Right lobe of liver (tissue), 6 donors: ENCODE results near the gene FYN. TPM values are rescaled to one million over a fixed set of nuclear protein-coding genes. Genes with fewer than 3 reads are reported as not detected.

Experiments used
- ATAC-seq, 4 donors: fragments of 200-7000 bp; cut with Tn5 transposase; one replicate each; pipeline ENCODE4 v1.9.1; 2020; ENCODE audit warnings: mild to moderate bottlenecking in 4 of 4, moderate library complexity in 4 of 4
- DNase-seq, 3 donors: peaks; one replicate each; pipeline ENCODE4 v3.0.0-alpha.2; 2020
- H3K27ac ChIP-seq, 3 donors: fragments of 200-600 bp; one replicate each; pipeline ENCODE4 v1.8.0; 2022
- H3K27me3 ChIP-seq, 2 donors: fragments of 200-600 bp; one replicate each; pipeline ENCODE4 v1.8.0; 2022
- H3K36me3 ChIP-seq, 4 donors: fragments of 200-600 bp; sonication (generic) in 1 of 4; one replicate each; pipeline versions ENCODE4 v1.5.1 to v1.8.0; 2017 to 2022; ENCODE audit warnings: control low read depth in 1 of 4
- H3K4me1 ChIP-seq, 4 donors: fragments of 200-600 bp; sonication (generic) in 1 of 4; one replicate each; pipeline versions ENCODE4 v1.5.1 to v1.8.0; 2017 to 2022; ENCODE audit warnings: control low read depth in 1 of 4
- H3K4me3 ChIP-seq, 3 donors: fragments of 200-600 bp; one replicate each; pipeline ENCODE4 v1.8.0; 2022
- H3K9me3 ChIP-seq, 4 donors: fragments of 200-600 bp; sonication (generic) in 1 of 4; one replicate each; pipeline versions ENCODE4 v1.5.1 to v1.8.0; 2017 to 2022; ENCODE audit warnings: control low read depth in 1 of 4
- POLR2A ChIP-seq: fragments of 450-650 bp; IDR thresholded peaks from one replicate; pipeline ENCODE4 v1.6.1; 2017; ENCODE audit warnings: antibody characterized with exemption, mild to moderate bottlenecking
- WGBS: methylation state at CpG from one replicate; pipeline ENCODE4 v1.1.6; 2018; ENCODE audit warnings: low coverage, low lambda C conversion rate; ENCODE audit not compliant: insufficient coverage; ENCODE audit errors: missing lambda C conversion rate; 5-methylcytosine and 5-hydroxymethylcytosine counted together
- intact Hi-C, 2 donors: fragments of 100-400 bp; cut with DNase I; formaldehyde crosslinking; loops; one replicate each; pipeline versions ENCODE4 v1.11.2 to v1.14.1; 2022
- total RNA-seq, 6 experiments: library from RNA; depleted of rRNA in 2 of 6; stranded (reverse); fragments of >200 nt in 2 of 6; fragmentation: NEBNext Ultra II Directional in 3 of 6; extraction: Animal tissue kit (Norgen Biotek cat#: 25700) in 3 of 6; gene quantifications; one replicate each; pipeline versions ENCODE4 v1.1.0 to v1.2.4, GENCODE V29; 2016 to 2023
- TF ChIP-seq, protein P1 (sequence below), 4 donors: fragments of 200-600 bp in 3 of 4; fragments of 450-650 bp in 1 of 4; IDR thresholded peaks; one replicate each; pipeline versions ENCODE4 v1.5.1 to v1.8.0; 2016 to 2022; ENCODE audit warnings: antibody characterized with exemption in 4 of 4, mild to moderate bottlenecking in 2 of 4
- donor health status: DM: no; HTN: yes; CAD: no.
- donor health status: DM: no; HTN: no; CAD: no.
- donor health status: DM: no; HTN: no; CAD: no.
- donor health status: DM: no; HTN: yes; CAD: no.
- donor health status: DM: no; HTN: yes; CAD: no.

The FYN gene
- total RNA-seq, 6 experiments from 2014 or later, result 16.8 to 33.7 (median 23.5) TPM

DNA sequence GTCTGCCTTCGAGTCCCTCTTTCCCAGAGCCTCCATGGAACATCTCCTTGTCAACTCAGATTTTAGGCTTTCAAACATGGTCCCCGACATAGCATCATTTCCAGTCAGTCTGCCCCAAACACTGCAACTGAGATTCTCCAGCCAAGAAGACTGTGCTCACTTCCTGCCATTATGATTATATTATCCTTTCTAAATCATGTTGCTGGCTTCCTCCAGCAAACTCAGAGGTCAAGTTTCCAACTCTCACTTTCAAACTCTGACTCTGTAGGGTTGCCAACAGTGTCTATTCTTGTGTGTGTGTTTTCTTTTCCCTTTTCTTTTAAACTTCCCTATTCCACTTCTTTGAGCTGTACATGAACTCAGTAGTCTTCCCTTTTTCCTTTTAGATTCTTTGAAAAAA, 206.4 kb downstream of the FYN start:
- intact Hi-C loops, result no loop called here
- Histone ChIP-seq H3K27me3 (no peaks in the 10 kb centered on the region), H3K9me3 (no peaks in the 10 kb centered on the region), H3K36me3 (peaks cover 0 to 3% (median 0%) of the 10 kb centered on the region in 4 donors), H3K4me1 (peaks cover 0 to 14% (median 0%) of the 10 kb centered on the region in 4 donors), H3K27ac (peak overlapping the region in 1 of 3 donors; percentile 34), H3K4me3 (no peak overlapping the region)
- ATAC-seq (peak; percentile 4 to 44 (median 34)), DNase-seq (no peak)
- no peak for TF ChIP-seq POLR2A
- TF ChIP-seq, protein P1, sequence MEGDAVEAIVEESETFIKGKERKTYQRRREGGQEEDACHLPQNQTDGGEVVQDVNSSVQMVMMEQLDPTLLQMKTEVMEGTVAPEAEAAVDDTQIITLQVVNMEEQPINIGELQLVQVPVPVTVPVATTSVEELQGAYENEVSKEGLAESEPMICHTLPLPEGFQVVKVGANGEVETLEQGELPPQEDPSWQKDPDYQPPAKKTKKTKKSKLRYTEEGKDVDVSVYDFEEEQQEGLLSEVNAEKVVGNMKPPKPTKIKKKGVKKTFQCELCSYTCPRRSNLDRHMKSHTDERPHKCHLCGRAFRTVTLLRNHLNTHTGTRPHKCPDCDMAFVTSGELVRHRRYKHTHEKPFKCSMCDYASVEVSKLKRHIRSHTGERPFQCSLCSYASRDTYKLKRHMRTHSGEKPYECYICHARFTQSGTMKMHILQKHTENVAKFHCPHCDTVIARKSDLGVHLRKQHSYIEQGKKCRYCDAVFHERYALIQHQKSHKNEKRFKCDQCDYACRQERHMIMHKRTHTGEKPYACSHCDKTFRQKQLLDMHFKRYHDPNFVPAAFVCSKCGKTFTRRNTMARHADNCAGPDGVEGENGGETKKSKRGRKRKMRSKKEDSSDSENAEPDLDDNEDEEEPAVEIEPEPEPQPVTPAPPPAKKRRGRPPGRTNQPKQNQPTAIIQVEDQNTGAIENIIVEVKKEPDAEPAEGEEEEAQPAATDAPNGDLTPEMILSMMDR (IDR thresholded peaks at IDR 0.05), result no peak
- no CpG with 5 or more reads among the region's 2 CpGs for WGBS

DNA sequence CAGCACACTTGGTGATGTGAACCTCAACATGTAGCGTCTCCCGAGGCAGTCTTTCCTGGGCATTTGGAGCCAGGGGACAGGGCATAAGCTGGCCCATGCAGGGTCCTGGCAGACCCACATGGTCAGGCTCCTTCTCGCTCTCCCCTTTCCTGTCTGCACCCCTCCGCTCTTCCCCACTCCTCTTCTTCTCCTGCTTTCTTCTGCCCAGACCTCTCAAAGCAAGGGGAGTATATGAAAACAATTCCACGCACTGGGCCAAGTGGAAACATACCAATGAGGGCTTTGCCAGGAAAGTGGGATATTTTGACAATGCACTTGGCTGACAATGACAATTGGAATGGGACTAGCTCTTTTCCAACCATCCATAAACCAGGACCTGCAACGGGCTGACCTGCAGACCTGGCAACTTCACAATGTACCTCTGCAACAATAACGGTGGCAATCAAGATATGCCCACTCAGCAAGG, 208.7 kb downstream of the FYN start:
- H3K27me3 ChIP-seq, result no peaks in the 10 kb centered on the region
- no peak overlapping the region for H3K4me3 ChIP-seq
- ATAC-seq (no peak), DNase-seq (no peak)
- intact Hi-C loops, result no loop called here
- no peak for TF ChIP-seq POLR2A
- TF ChIP-seq, protein P1 (IDR thresholded peaks at IDR 0.05), result no peak
- H3K27ac ChIP-seq, result peak overlapping the region in 1 of 3 donors; percentile 19
- H3K36me3 ChIP-seq, result no peaks in the 10 kb centered on the region
- WGBS, result 81% methylated on average over 6 of the region's 7 CpGs
- H3K4me1 ChIP-seq, result peaks cover 0 to 22% (median 0%) of the 10 kb centered on the region in 4 donors
- no peaks in the 10 kb centered on the region for H3K9me3 ChIP-seq

DNA sequence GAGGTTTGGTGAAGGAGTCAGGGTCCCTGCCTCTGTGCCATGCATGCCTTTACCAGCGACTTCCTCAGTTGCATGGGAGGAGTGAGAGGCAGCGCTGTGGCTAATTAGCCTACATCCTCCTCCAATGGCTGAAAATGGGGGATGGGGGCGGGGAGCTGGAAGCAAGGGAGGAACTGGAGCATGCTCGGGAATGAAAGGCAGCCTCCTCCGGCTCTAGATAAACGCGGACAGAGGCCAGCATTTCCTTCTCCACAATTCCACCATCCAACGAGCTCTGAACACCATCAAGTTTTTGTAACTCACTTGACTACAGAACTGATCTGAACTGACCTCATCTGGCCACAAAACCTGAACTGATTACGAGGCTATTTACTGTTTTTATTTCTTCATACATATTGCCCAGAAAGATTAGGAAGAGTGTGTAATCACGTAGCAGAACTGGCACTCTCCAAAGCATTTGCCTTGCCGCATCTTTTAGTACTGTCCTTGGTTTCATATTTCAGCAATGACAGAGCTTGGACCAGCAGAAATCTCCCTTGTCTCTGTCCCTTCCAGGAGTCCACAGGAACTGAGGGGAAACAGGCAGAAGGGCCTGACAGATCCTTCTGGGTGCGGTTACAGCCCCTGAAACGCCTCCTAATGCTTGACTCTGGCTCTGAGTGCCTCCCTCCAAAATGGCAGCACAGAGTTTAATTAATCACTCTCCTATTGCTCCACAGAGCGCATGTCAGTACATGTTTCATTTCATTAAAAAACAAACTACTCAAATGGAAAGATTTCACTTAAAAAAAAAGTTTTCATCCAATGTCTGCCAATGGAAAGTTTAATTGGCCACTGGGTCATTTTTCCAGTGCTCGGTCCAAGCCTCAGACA, 209.3 kb downstream of the FYN start:
- intact Hi-C loops, result no loop called here
- peaks cover 0 to 22% (median 0%) of the 10 kb centered on the region in 4 donors for H3K4me1 ChIP-seq
- H3K36me3 ChIP-seq, result no peaks in the 10 kb centered on the region
- no peaks in the 10 kb centered on the region for H3K9me3 ChIP-seq
- peak; percentile 5 to 25 (median 10) for ATAC-seq
- no peak overlapping the region for H3K4me3 ChIP-seq
- H3K27ac ChIP-seq, result peak overlapping the region in 2 of 3 donors; percentile 19 to 59
- DNase-seq, result peak in 2 of 3 donors; percentile 45 to 57
- TF ChIP-seq POLR2A, result no peak
- TF ChIP-seq, protein P1 (IDR thresholded peaks at IDR 0.05), result no peak
- 64% methylated on average over 15 of the region's 15 CpGs for WGBS
- no peaks in the 10 kb centered on the region for H3K27me3 ChIP-seq

DNA sequence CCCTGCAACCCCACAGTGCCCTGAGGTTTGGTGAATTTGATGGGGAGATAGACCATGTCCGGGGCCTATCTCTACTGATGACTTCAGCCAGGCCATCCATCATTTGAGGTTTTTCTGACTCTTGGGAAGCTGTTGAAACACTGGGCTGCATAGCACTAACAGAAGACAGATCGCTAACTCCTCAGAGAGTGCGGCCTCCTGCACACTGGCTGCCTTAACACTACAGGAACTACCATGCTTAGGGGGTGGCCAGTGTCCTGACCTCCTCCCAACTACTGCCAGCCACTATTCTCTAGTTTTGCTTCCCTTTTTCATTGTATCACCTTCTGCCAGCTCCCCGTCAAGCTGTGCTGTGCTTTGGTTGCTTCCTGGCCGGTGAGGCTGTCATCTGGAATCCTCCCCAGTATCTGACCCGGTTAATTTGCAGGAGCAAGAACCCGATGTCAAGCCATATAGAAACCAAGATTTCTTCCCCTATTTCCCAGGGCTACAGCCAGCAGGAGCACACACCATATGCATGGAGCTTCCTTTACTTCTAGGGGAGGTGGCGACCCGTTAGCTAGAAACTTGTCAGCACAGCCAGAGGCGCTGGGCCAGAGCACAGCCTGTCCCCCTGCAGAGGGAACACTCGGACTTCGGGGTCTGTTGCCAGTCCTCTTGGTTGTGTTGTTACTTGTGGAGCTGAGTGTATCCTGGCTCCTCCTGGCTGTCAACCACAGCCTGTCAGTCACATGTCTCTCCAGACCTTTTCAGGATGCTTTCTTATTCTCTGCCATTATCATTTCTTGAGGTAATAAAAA, 210.3 kb downstream of the FYN start:
- Histone ChIP-seq H3K27ac (peak overlapping the region; percentile 11 to 59 (median 28)), H3K4me3 (no peak overlapping the region), H3K4me1 (peaks cover 0 to 30% (median 2%) of the 10 kb centered on the region in 4 donors), H3K9me3 (no peaks in the 10 kb centered on the region), H3K27me3 (no peaks in the 10 kb centered on the region), H3K36me3 (no peaks in the 10 kb centered on the region)
- TF ChIP-seq POLR2A, result no peak
- TF ChIP-seq, protein P1 (IDR thresholded peaks at IDR 0.05), result no peak
- intact Hi-C loops, result no loop called here
- 70% methylated on average over 12 of the region's 12 CpGs for WGBS
- ATAC-seq (peak; percentile 10 to 36 (median 12)), DNase-seq (no peak)
